Fibroblast of the aortic adventitia (primary cell): ENCODE results near the gene CHRD. TPM values are rescaled to one million over a fixed set of nuclear protein-coding genes. Genes with fewer than 3 reads are reported as not detected.

Experiments used
- DNase-seq: peaks from one replicate; pipeline ENCODE4 v3.0.0-alpha.2; 2010; ENCODE audit warnings: low read depth
- H3K4me3 ChIP-seq: 2 replicates; pipeline ENCODE4 v1.5.1; 2011; ENCODE audit warnings: low read depth, mild to moderate bottlenecking, control low read depth, low read length, moderate library complexity
- CTCF ChIP-seq: IDR thresholded peaks from 2 replicates; pipeline ENCODE4 v1.5.1; 2011; ENCODE audit warnings: mild to moderate bottlenecking, low read length, control low read depth, inconsistent platforms; ENCODE audit not compliant: insufficient read depth
- total RNA-seq: library from RNA; depleted of rRNA; stranded (reverse); fragments of >200 nt; gene quantifications from 2 replicates; pipeline ENCODE4 v1.2.3, GENCODE V29; 2012; ENCODE audit warnings: low replicate concordance

CHRD gene
- total RNA-seq, 1 donor, result 0.36 TPM

GRCh38 chr3:184341925-184342324 is 37.9 kb upstream of the CHRD start:
- DNase-seq, result no peak
- no peak overlapping the region for H3K4me3 ChIP-seq
- no peak for TF ChIP-seq CTCF

GRCh38 chr3:184343200-184343876 is 36.5 kb upstream of the CHRD start:
- no peak for TF ChIP-seq CTCF
- no peak overlapping the region for H3K4me3 ChIP-seq
- DNase-seq, result no peak

- DNase-seq, result no peak
- H3K4me3 ChIP-seq, result no peak overlapping the region
- TF ChIP-seq CTCF, result no peak
Observed at GRCh38 chr3:184344579-184345316, 35.1 kb upstream of the CHRD start.

GRCh38 chr3:184345317-184346144 is 34.3 kb upstream of the CHRD start:
- peak; percentile 51 for DNase-seq
- no peak overlapping the region for H3K4me3 ChIP-seq
- peak; percentile 46 for TF ChIP-seq CTCF

GRCh38 chr3:184346480-184347190 is 33.2 kb upstream of the CHRD start:
- no peak for TF ChIP-seq CTCF
- DNase-seq, result no peak
- no peak overlapping the region for H3K4me3 ChIP-seq

GRCh38 chr3:184347321-184348056 is 32.4 kb upstream of the CHRD start:
- no peak for TF ChIP-seq CTCF
- peak; percentile 71 for DNase-seq
- H3K4me3 ChIP-seq, result no peak overlapping the region
